AG09309 (cell line): ENCODE measurements around the gene AICDA.
A peak's percentile ranks its signal among the peaks of the same experiment; 100 is the strongest.

Source experiments
- DNase-seq: peaks from one replicate; pipeline ENCODE4 v3.0.0-alpha.2; 2010; ENCODE audit warnings: low read depth
- H3K4me3 ChIP-seq: 2 replicates; pipeline ENCODE4 v1.5.1; 2011; ENCODE audit warnings: mild to moderate bottlenecking, low read depth, low read length, moderate library complexity; ENCODE audit not compliant: control insufficient read depth
- CTCF ChIP-seq: IDR thresholded peaks from 2 replicates; pipeline ENCODE4 v1.5.1; 2011; ENCODE audit warnings: mild to moderate bottlenecking, low read depth, low read length, inconsistent platforms; ENCODE audit not compliant: insufficient read depth, control insufficient read depth; ENCODE audit errors: missing control alignments

The AICDA gene

GRCh38 chr12:8612629-8613028 lies at the start of gene AICDA:
Gene AICDA, minus strand, starts transcription at chr12:8612859. Its CDS starts 92 bp downstream, at chr12:8612767.
- no peak for TF ChIP-seq CTCF
- no peak for DNase-seq
- no peak within 1 kb of the TSS for H3K4me3 ChIP-seq

- TF ChIP-seq CTCF: no peak
- H3K4me3 ChIP-seq: peak overlapping the region; percentile 57
- no peak for DNase-seq
Measured at GRCh38 chr12:8661751-8662150, 49.1 kb upstream of the AICDA start.

- DNase-seq: no peak
- no peak for TF ChIP-seq CTCF
- peak overlapping the region; percentile 8 for H3K4me3 ChIP-seq
Measured at GRCh38 chr12:8661016-8661415, 48.4 kb upstream of the AICDA start.

- DNase-seq: peak; percentile 79
- TF ChIP-seq CTCF: no peak
- no peak overlapping the region for H3K4me3 ChIP-seq
Measured at GRCh38 chr12:8658346-8658745, 45.7 kb upstream of the AICDA start.

- no peak for TF ChIP-seq CTCF
- no peak overlapping the region for H3K4me3 ChIP-seq
Measured at GRCh38 chr12:8655421-8655820, 42.8 kb upstream of the AICDA start.

GRCh38 chr12:8648576-8649205 lies 36.0 kb upstream of the AICDA start:
- TF ChIP-seq CTCF: no peak
- no peak overlapping the region for H3K4me3 ChIP-seq
- DNase-seq: no peak

More at GRCh38 chr12:8655421-8655820, 42.8 kb upstream of the AICDA start:
- DNase-seq: no peak
